ENCODE results near the gene KCTD15.

GRCh38 chr19:33801411-33801810, 4.7 kb downstream of the KCTD15 start:
- TF ChIP-seq CTCF (IDR thresholded peaks at IDR 0.05) (no peak), EZH2 (IDR thresholded peaks at IDR 0.05; ENCODE audit: borderline replicate concordance, insufficient read depth, low read depth, low read length, poor library complexity, severe bottlenecking) (no peak)
